Measurements from ENCODE around the gene SCAMP1. TPM values are rescaled to one million over a fixed set of nuclear protein-coding genes. Genes with fewer than 3 reads are reported as not detected.
A peak's percentile ranks its signal among the peaks of the same experiment; 100 is the strongest.

The SCAMP1 gene
- total RNA-seq, 1 experiment from 2014 or later, result 36.0 TPM

DNA sequence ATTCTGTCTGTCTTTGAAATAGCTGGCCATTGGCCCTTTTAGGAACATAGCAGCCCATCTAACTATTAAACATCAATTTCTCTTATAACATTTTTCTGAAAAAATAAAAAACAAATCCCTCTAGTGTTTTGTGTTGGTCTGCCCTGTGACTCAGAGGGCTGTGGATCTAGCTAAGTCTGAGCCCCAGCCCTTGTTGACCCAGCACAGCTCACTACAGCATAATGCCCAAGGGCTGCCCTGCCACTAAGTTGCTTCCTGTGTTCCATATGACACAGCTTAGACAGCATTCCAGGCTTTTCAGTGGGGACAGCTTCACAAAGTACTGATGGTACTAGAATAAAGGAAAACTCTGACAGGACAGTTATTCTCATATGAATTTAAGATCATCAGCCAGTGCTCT is 136.0 kb downstream of the SCAMP1 start:
- no peak overlapping the region; a peak in 1 of 5 replicates for H3K4me3 Mint-ChIP-seq
- Histone ChIP-seq H4K5ac (ENCODE audit: insufficient read length, low read depth, low read length) (no peak overlapping the region), H3K27ac (ENCODE audit: insufficient read length, low read depth, low read length) (peak overlapping the region; percentile 79), H2BK5ac (ENCODE audit: insufficient read length, low read length) (no peak overlapping the region), H3K27me3 (ENCODE audit: insufficient read depth, low read length) (no peaks in the 10 kb centered on the region), H2BK20ac (ENCODE audit: low read depth, low read length, poor library complexity, severe bottlenecking) (no peak overlapping the region), H3K23me2 (ENCODE audit: insufficient read length, low read depth, low read length, poor library complexity, severe bottlenecking) (no peaks in the 10 kb centered on the region), H2BK12ac (ENCODE audit: insufficient read length, low read depth, low read length) (no peak overlapping the region), H3K79me1 (ENCODE audit: insufficient read depth, low read depth, low read length, poor library complexity, severe bottlenecking) (no peaks in the 10 kb centered on the region), H3K4ac (ENCODE audit: low read depth, low read length) (no peak overlapping the region), H3K9ac (ENCODE audit: extremely low read depth, insufficient read length, low read length) (no peak overlapping the region), H3K18ac (ENCODE audit: insufficient read length, low read depth, low read length) (no peak overlapping the region), H3K4me1 (ENCODE audit: insufficient read depth, low read length) (peaks cover 26% of the 10 kb centered on the region), H3T11ph (ENCODE audit: low read length) (no peak overlapping the region), H3K9me3 (ENCODE audit: control insufficient read depth, low read depth, low read length) (no peaks in the 10 kb centered on the region), H4K91ac (ENCODE audit: insufficient read length, low read depth, low read length) (no peak overlapping the region), H2BK15ac (ENCODE audit: low read depth, low read length) (no peak overlapping the region), H3K56ac (ENCODE audit: insufficient read length, low read depth, low read length) (no peak overlapping the region), H2AK5ac (ENCODE audit: insufficient read length, low read length) (no peak overlapping the region), H3K14ac (ENCODE audit: insufficient read depth, low read length) (no peak overlapping the region), H2BK120ac (ENCODE audit: low read depth, low read length, poor library complexity, severe bottlenecking) (no peak overlapping the region), H4K20me1 (ENCODE audit: control insufficient read depth, insufficient read depth, insufficient read length) (no peaks in the 10 kb centered on the region), H2AFZ (ENCODE audit: low read length) (no peak overlapping the region), H3K4me2 (ENCODE audit: insufficient read depth, insufficient read length, low read length) (peak overlapping the region; percentile 22), H4K8ac (replicated peaks; ENCODE audit: insufficient read length, low read depth, low read length) (no peak overlapping the region), H3K79me2 (ENCODE audit: insufficient read depth, low read length) (no peaks in the 10 kb centered on the region; the same call in 1 of the 2 replicates), H3K23ac (ENCODE audit: insufficient read length, low read depth, low read length) (no peak overlapping the region)
- H3K27ac Mint-ChIP-seq, result peak overlapping the region; percentile 45 to 95 (median 86)
- H3K36me3 Mint-ChIP-seq (ENCODE audit: insufficient read depth in 1 of 3, low read depth in 3 of 3), result peaks cover 0 to 7% (median 6%) of the 10 kb centered on the region in 3 experiments; a peak in 5 of 7 replicates
- no peaks in the 10 kb centered on the region for H3K27me3 Mint-ChIP-seq (ENCODE audit: low read depth)
- peaks cover 48 to 55% of the 10 kb centered on the region in 2 experiments for H3K4me1 Mint-ChIP-seq
- no peak for DNase-seq
- no peak for TF ChIP-seq CTCF (conservative IDR thresholded peaks at IDR 0.05)
- H3K9me3 Mint-ChIP-seq, result no peaks in the 10 kb centered on the region
